GM18868 (cell line): ENCODE data around the gene KRTAP1-5.
"Not testable (repeated sequence)": the region's sequence is repeated elsewhere in the genome, so short reads cannot be mapped to it uniquely, and the experiment has no call there.

ENCODE experiments used
- ATAC-seq: cut with Tn5 transposase; IDR thresholded peaks from one replicate; pipeline ENCODE4 v1.9.1; 2021; ENCODE audit warnings: mild to moderate bottlenecking, moderate library complexity; ENCODE audit not compliant: unreplicated experiment

Gene KRTAP1-5

DNA sequence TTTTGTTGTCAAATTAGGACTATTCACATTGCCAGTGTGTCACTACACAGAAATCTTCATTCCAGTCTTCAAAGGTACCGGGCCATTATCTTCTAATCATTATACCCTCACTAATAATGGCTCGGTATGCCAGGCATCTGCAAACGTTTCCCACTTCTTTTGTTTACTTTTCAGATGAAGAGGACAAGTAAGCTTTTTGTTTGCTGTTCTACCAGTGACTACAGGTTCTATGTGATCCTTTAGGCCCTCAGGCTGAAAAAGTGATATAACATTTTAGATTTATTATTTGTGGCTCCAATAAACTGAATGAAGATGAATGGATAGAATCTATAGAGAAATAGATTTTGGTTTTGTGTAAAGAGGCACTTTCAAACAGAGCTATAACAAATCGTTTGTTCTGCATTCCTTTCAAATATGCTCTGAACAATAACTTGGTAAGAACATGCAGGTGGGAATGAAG, 17.7 kb downstream of the KRTAP1-5 start:
- ATAC-seq, result no peak

GRCh38 chr17:41008811-41009210, 18.2 kb downstream of the KRTAP1-5 start, which contains the start of gene KRTAP3-1:
KRTAP3-1 (minus strand) TSS chr17:41009128; CDS start chr17:41009074, 54 bp downstream.
- ATAC-seq, result no peak

DNA sequence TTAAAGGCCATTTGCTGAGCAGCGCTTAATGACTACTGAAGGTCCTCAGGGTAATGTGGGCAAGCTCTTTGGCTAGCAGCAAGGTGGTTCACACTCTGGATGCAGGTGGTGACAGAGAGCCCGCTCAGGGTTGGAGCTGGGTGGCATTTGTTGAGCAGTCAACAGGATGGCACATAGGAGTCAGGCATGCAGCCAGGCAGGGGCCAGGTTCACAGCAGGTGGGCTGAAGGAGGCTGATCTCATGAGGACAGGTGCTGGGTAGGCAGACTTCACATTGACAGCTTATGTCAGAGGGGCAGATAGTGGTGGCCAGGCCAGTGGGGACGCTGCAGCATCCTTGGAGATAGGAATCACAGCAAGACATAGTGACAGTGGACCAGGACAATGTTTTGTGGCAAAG, 22.6 kb downstream of the KRTAP1-5 start:
- ATAC-seq, result no peak

GRCh38 chr17:41003926-41004325, 23.1 kb downstream of the KRTAP1-5 start:
- ATAC-seq, result no peak

GRCh38 chr17:41002814-41003213, 24.2 kb downstream of the KRTAP1-5 start:
- ATAC-seq, result no peak

GRCh38 chr17:41001795-41002194, 25.2 kb downstream of the KRTAP1-5 start:
- no peak for ATAC-seq

- not testable (repeated sequence) for ATAC-seq
Observed at GRCh38 chr17:40999563-40999962, 27.4 kb downstream of the KRTAP1-5 start, which contains the start of gene KRTAP3-2. KRTAP3-2 (minus strand) TSS chr17:40999906; CDS start chr17:40999853, 53 bp downstream.

DNA sequence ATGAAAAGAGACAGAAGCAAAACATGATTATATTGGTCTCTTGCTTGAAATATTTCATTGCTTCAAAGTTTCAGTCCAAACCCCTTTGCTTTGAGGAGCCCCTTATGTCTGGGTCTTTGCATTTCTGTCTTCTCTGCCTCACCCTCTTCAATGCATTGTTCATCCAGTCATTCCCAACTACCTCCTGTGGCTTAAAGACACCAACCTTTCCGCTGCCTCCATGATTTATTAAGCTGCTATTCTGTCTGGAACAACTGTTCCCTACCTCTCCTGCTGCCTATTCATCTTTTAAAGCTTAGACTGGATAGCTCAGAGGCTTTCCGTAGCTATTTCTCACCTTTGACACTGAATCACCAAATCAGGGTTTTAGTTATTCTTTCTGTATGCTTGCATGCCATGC, 29.6 kb downstream of the KRTAP1-5 start:
- no peak for ATAC-seq

- no peak for ATAC-seq
Observed at GRCh38 chr17:40996829-40997228, 30.2 kb downstream of the KRTAP1-5 start.

GRCh38 chr17:40995116-40995515, 31.9 kb downstream of the KRTAP1-5 start:
- ATAC-seq, result no peak

DNA sequence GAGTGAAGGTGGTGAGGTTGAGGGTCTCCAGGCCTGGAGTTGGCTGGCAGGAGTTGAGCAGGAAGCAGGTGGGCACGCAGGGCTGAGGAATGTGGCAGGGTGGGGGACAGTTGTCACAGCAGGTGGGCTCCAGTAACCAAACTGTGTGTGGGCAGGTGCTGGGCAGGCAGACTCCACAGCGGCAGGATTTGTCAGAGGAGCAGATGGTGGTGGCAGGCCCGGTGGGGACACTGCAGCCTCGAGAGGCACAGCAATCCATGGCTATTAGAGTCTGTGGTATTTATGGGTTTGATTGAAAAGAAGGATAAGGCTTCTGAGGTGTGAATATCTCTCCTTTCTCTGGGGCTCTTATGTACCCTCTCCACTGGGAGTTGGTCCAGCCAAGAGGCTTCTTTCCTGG, 33.2 kb downstream of the KRTAP1-5 start, which contains the start of gene KRTAP3-3:
Gene KRTAP3-3 (minus strand): TSS at position 326 of the 400 bp plus-strand sequence. CDS start 67 bp downstream, at position 259.
- no peak for ATAC-seq

DNA sequence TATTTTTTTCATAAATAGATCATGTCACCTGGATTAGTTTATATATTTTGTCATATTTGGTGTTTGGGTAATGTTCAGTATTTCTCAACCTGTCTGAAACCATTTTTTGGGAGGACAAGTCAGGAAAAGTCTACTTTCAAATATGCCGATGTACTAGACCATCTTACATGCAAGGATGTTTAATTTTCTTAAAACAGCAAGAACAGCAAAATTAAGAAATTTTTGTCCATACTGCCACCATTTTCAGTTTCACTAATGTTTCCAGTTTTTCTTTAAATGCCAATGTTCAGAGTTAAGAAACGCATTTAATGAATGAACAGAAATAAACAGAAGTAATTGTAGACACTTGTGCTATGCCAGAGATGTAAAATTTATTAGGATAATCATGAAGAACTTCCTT, 33.9 kb downstream of the KRTAP1-5 start:
- ATAC-seq, result no peak

DNA sequence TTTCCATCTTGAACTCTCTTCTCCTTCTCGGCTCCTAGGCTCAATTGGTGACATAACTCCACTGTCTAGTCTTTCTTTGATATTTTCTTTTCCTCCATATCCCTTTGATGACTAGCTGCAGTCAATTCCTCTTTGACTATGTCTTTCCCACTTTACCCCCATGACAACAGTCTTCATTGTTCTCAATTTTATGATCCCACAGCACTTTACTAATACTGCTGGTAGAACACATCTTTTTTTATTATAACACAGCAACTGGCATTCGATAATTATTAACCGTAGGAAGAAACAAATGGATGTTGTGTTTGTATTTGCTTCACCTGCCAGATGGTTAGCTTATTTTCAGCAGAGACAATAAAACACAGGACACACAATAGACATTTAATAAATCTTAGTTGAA, 34.3 kb downstream of the KRTAP1-5 start:
- ATAC-seq, result no peak

- no peak for ATAC-seq
Observed at GRCh38 chr17:40986920-40987319, 40.1 kb downstream of the KRTAP1-5 start.

- ATAC-seq, result no peak
Observed at GRCh38 chr17:40984226-40984625, 42.8 kb downstream of the KRTAP1-5 start, which contains the start of gene KRT40. KRT40 (minus strand) TSS chr17:40984326; CDS start chr17:40984273, 53 bp downstream.

DNA sequence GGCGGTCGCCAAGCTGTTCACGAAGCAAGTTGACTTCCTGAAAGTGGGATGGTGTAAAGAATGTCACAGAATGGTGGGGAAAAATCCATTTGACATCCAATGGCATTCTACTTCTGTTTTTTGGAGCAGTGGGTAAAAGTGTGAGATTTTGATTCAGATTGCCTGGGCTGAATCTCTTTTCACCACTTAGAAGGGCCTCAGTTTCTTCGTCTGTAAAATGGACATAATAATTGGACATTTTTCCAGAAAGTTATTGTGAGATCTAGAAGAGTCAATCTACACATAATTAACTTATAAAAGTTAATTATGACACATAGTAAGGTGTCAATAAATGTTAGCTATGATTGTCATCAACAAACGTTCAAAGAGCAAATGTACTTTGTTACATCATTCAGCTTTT, 45.9 kb downstream of the KRTAP1-5 start:
- no peak for ATAC-seq

DNA sequence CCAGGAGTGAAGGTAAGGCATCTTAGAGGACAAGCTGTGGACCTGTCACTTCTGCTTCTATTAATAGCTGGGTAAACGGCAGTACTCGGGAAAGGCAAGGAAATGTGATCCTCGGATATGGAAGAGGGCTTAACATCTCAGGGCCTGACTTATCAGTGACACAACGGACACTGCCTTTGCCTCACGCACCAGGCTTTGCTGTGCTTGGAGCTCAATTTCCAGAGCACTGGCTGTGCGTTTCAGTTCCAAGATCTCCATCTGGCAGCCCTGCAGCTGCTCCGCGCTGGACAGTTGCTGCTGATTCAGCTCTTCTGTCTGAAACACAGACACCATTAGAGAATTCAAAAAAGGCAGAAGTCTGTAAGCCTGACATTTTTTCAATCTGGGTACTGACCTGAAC, 46.4 kb downstream of the KRTAP1-5 start:
- no peak for ATAC-seq

- ATAC-seq, result no peak
Observed at GRCh38 chr17:40980117-40980516, 46.9 kb downstream of the KRTAP1-5 start.

GRCh38 chr17:40978575-40979151, 48.3 kb downstream of the KRTAP1-5 start:
- no peak for ATAC-seq
